Neural cell (in vitro differentiated cells): ENCODE data around the gene ZNF444. TPM values are rescaled to one million over a fixed set of nuclear protein-coding genes. Genes with fewer than 3 reads are reported as not detected.

Experiments
- H2AFZ ChIP-seq: fragments of 200-600, 300-800 bp; sonication (generic), shearing (Covaris generic); 2 replicates; pipeline ENCODE4 v1.6.0; 2014; ENCODE audit warnings: low read depth, mild to moderate bottlenecking, antibody characterized with exemption, low read length, moderate library complexity
- H3F3A ChIP-seq: fragments of 200-600 bp; shearing (Covaris generic); 2 replicates; pipeline ENCODE4 v1.6.1; 2016; ENCODE audit warnings: mild to moderate bottlenecking, moderate library complexity, mixed read lengths, antibody characterized with exemption, low read length; ENCODE audit not compliant: insufficient read depth, poor library complexity, severe bottlenecking
- H3K27ac ChIP-seq: fragments of 200-600, 300-800 bp; sonication (generic), shearing (Covaris generic); 2 replicates; pipeline ENCODE4 v1.5.1; 2014; ENCODE audit warnings: mild to moderate bottlenecking, low read length, moderate library complexity
- H3K27me3 ChIP-seq: fragments of 300-800, 200-600 bp; sonication (generic), shearing (Covaris generic); 2 replicates; pipeline ENCODE4 v1.6.0; 2014; ENCODE audit warnings: mild to moderate bottlenecking, low read depth, low read length, moderate library complexity; ENCODE audit not compliant: insufficient read depth
- H3K36me3 ChIP-seq: fragments of 300-800, 200-600 bp; sonication (generic), shearing (Covaris generic); 2 replicates; pipeline ENCODE4 v1.5.1; 2014; ENCODE audit warnings: mild to moderate bottlenecking, antibody characterized with exemption, low read length, moderate library complexity; ENCODE audit not compliant: insufficient read depth
- H3K4me2 ChIP-seq: fragments of 300-800, 200-600 bp; sonication (generic), shearing (Covaris generic); 2 replicates; pipeline ENCODE4 v1.6.0; 2014; ENCODE audit warnings: mild to moderate bottlenecking, low read length
- H3K4me3 ChIP-seq: fragments of 300-800, 200-600 bp; sonication (generic), shearing (Covaris generic); 2 replicates; pipeline ENCODE4 v1.5.1; 2014; ENCODE audit warnings: mild to moderate bottlenecking, low read length, moderate library complexity
- H3K79me2 ChIP-seq: fragments of 200-600 bp; shearing (Covaris generic); replicated peaks from 2 replicates; pipeline ENCODE4 v1.6.0; 2014; ENCODE audit warnings: mild to moderate bottlenecking, low read length, moderate library complexity; ENCODE audit not compliant: insufficient read depth
- H3K9ac ChIP-seq: fragments of 300-800, 200-600 bp; sonication (generic), shearing (Covaris generic); 2 replicates; pipeline ENCODE4 v1.6.1; 2016; ENCODE audit warnings: mild to moderate bottlenecking, low read length, mixed read lengths
- H3K9me2 ChIP-seq: fragments of 200-600 bp; shearing (Covaris generic); 2 replicates; pipeline ENCODE4 v1.6.1; 2016; ENCODE audit warnings: mild to moderate bottlenecking, low read length, mixed read lengths; ENCODE audit not compliant: insufficient read depth
- H3K9me3 ChIP-seq: fragments of 200-600, 300-800 bp; sonication (generic), shearing (Covaris generic); 2 replicates; pipeline ENCODE4 v1.6.1; 2016; ENCODE audit warnings: mild to moderate bottlenecking, mixed run types, low read length, moderate library complexity, mixed read lengths
- H4K20me1 ChIP-seq: fragments of 200-600 bp; shearing (Covaris generic); 2 replicates; pipeline ENCODE4 v1.6.1; 2016; ENCODE audit warnings: mild to moderate bottlenecking, mixed run types; ENCODE audit not compliant: insufficient read depth
- EP300 ChIP-seq: fragments of 450-650 bp; conservative IDR thresholded peaks from 2 replicates; pipeline ENCODE4 v1.6.1; 2014; ENCODE audit warnings: antibody characterized with exemption, mild to moderate bottlenecking, moderate library complexity; ENCODE audit not compliant: poor library complexity, severe bottlenecking
- MXI1 ChIP-seq: fragments of 450-650 bp; conservative IDR thresholded peaks from 2 replicates; pipeline ENCODE4 v1.6.1; 2014; ENCODE audit warnings: antibody characterized with exemption, mild to moderate bottlenecking; ENCODE audit not compliant: poor library complexity, severe bottlenecking
- POLR2AphosphoS5 ChIP-seq: IDR thresholded peaks from 2 replicates; pipeline ENCODE4 v1.6.1; 2012
- RAD21 ChIP-seq: fragments of 450-650 bp; conservative IDR thresholded peaks from 2 replicates; pipeline ENCODE4 v1.6.1; 2014; ENCODE audit warnings: antibody characterized with exemption, mild to moderate bottlenecking, moderate library complexity
- SMC3 ChIP-seq: fragments of 450-650 bp; conservative IDR thresholded peaks from 2 replicates; pipeline ENCODE4 v1.6.1; 2014; ENCODE audit warnings: antibody characterized with exemption, mild to moderate bottlenecking, moderate library complexity; ENCODE audit not compliant: poor library complexity
- TAF1 ChIP-seq: IDR thresholded peaks from 2 replicates; pipeline ENCODE4 v1.6.1; 2012; ENCODE audit warnings: low read depth
- polyA plus RNA-seq: library from polyadenylated mRNA; depleted of rRNA; stranded (reverse); fragments of >200 nt; gene quantifications from 2 replicates; pipeline ENCODE4 v1.2.3, GENCODE V29; 2014
- TF ChIP-seq, protein P1 (sequence below): IDR thresholded peaks from 2 replicates; pipeline ENCODE4 v1.6.1; 2012; ENCODE audit warnings: borderline replicate concordance
- TF ChIP-seq, protein P2 (sequence below): fragments of 450-650 bp; IDR thresholded peaks from 2 replicates; pipeline ENCODE4 v1.5.1; 2014; ENCODE audit warnings: antibody characterized with exemption, mild to moderate bottlenecking, moderate library complexity; ENCODE audit not compliant: poor library complexity, severe bottlenecking

Gene ZNF444
- polyA plus RNA-seq, 1 donor from 2014 or later: 45.6 TPM

DNA sequence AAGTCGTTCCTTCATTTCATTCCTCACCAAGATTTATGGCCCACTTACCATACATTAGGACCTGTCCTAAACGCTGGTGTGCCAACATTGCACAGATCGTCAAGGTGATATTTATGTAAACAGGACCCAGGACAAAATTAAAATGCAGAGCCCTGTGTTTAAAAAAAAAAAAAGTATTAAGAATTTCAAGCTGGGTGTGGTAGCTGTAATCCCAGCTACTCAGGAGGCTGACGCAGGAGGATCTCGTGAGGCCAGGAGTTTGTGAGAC, 6.5 kb upstream of the ZNF444 start:
- Histone ChIP-seq H2AFZ (no peak overlapping the region), H3K27me3 (no peaks in the 10 kb centered on the region), H3K9me2 (no peaks in the 10 kb centered on the region), H3K36me3 (no peaks in the 10 kb centered on the region), H3F3A (no peaks in the 10 kb centered on the region), H4K20me1 (no peaks in the 10 kb centered on the region), H3K4me3 (no peak overlapping the region), H3K27ac (no peak overlapping the region), H3K79me2 (no peaks in the 10 kb centered on the region), H3K9me3 (no peaks in the 10 kb centered on the region), H3K4me2 (no peak overlapping the region), H3K9ac (no peak overlapping the region)
- no peak for TF ChIP-seq TAF1
- TF ChIP-seq POLR2AphosphoS5: no peak
- TF ChIP-seq, protein P1, sequence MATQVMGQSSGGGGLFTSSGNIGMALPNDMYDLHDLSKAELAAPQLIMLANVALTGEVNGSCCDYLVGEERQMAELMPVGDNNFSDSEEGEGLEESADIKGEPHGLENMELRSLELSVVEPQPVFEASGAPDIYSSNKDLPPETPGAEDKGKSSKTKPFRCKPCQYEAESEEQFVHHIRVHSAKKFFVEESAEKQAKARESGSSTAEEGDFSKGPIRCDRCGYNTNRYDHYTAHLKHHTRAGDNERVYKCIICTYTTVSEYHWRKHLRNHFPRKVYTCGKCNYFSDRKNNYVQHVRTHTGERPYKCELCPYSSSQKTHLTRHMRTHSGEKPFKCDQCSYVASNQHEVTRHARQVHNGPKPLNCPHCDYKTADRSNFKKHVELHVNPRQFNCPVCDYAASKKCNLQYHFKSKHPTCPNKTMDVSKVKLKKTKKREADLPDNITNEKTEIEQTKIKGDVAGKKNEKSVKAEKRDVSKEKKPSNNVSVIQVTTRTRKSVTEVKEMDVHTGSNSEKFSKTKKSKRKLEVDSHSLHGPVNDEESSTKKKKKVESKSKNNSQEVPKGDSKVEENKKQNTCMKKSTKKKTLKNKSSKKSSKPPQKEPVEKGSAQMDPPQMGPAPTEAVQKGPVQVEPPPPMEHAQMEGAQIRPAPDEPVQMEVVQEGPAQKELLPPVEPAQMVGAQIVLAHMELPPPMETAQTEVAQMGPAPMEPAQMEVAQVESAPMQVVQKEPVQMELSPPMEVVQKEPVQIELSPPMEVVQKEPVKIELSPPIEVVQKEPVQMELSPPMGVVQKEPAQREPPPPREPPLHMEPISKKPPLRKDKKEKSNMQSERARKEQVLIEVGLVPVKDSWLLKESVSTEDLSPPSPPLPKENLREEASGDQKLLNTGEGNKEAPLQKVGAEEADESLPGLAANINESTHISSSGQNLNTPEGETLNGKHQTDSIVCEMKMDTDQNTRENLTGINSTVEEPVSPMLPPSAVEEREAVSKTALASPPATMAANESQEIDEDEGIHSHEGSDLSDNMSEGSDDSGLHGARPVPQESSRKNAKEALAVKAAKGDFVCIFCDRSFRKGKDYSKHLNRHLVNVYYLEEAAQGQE: no peak
- no peak for TF ChIP-seq MXI1
- no peak for TF ChIP-seq RAD21
- TF ChIP-seq, protein P2, sequence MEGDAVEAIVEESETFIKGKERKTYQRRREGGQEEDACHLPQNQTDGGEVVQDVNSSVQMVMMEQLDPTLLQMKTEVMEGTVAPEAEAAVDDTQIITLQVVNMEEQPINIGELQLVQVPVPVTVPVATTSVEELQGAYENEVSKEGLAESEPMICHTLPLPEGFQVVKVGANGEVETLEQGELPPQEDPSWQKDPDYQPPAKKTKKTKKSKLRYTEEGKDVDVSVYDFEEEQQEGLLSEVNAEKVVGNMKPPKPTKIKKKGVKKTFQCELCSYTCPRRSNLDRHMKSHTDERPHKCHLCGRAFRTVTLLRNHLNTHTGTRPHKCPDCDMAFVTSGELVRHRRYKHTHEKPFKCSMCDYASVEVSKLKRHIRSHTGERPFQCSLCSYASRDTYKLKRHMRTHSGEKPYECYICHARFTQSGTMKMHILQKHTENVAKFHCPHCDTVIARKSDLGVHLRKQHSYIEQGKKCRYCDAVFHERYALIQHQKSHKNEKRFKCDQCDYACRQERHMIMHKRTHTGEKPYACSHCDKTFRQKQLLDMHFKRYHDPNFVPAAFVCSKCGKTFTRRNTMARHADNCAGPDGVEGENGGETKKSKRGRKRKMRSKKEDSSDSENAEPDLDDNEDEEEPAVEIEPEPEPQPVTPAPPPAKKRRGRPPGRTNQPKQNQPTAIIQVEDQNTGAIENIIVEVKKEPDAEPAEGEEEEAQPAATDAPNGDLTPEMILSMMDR: no peak

DNA sequence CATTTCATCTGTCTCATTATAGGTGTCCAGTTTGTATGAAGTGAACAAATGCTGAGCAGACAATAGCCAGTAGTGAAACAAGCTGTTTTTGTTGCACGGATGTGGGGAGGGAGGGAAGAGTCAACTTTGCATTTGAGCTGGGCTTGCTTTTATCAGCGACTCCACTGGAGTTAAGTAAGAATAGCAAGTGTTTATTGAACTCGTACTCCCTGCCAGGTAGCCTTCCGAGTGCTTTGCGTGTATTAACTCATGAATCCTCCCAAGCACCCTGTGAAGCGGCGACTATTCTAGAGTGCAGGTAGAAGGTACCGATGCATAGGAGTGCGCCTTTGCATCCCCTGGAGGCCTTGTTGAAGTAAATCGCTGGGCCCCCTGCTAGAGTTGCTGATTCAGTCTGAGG, 4.7 kb upstream of the ZNF444 start:
- Histone ChIP-seq H2AFZ (no peak overlapping the region), H3K36me3 (no peaks in the 10 kb centered on the region), H3K9me3 (no peaks in the 10 kb centered on the region), H3K4me3 (no peak overlapping the region), H3K9ac (no peak overlapping the region), H3K4me2 (no peak overlapping the region), H3K9me2 (no peaks in the 10 kb centered on the region), H3K27me3 (no peaks in the 10 kb centered on the region), H3F3A (no peaks in the 10 kb centered on the region), H3K79me2 (no peaks in the 10 kb centered on the region), H4K20me1 (no peaks in the 10 kb centered on the region), H3K27ac (no peak overlapping the region)
- TF ChIP-seq RAD21 (no peak), TAF1 (no peak), MXI1 (no peak), POLR2AphosphoS5 (no peak)

DNA sequence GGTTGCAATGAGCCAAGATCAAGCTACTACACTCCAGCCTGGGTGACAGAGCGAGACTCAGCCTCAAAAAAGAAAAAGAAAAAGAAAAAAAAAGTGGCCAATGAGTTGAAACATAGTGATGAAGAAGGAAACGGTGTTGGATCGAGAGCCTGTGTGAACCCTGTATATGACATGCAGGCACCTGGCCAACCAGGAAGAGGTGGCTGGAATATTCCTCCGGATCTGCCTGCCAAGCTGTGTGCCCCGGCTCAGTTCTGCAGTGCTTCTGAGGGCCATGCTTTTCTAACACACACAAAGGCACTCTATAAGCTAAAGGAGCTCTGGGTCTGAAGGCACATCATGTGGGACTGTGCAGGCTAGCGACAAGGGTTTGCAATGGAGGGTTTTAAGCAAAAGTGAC, 3.7 kb upstream of the ZNF444 start:
- H4K20me1 ChIP-seq: no peaks in the 10 kb centered on the region
- H3K9ac ChIP-seq: no peak overlapping the region
- H3K27ac ChIP-seq: no peak overlapping the region
- TF ChIP-seq POLR2AphosphoS5 (no peak), RAD21 (no peak), EP300 (no peak), SMC3 (no peak), TAF1 (no peak)
- TF ChIP-seq, protein P2: no peak
- no peak overlapping the region for H3K4me2 ChIP-seq
- H3K36me3 ChIP-seq: no peaks in the 10 kb centered on the region
- H3K4me3 ChIP-seq: no peak overlapping the region
- no peaks in the 10 kb centered on the region for H3K27me3 ChIP-seq
- no peak overlapping the region for H2AFZ ChIP-seq
- H3F3A ChIP-seq: no peaks in the 10 kb centered on the region
- H3K9me3 ChIP-seq: no peaks in the 10 kb centered on the region
- no peaks in the 10 kb centered on the region for H3K9me2 ChIP-seq
- H3K79me2 ChIP-seq: peaks cover 8% of the 10 kb centered on the region
